Measurements from ENCODE around the gene SMCO2. TPM values are rescaled to one million over a fixed set of nuclear protein-coding genes. Genes with fewer than 3 reads are reported as not detected.

The SMCO2 gene
- total RNA-seq, 6 experiments from 2014 or later, result not detected

DNA sequence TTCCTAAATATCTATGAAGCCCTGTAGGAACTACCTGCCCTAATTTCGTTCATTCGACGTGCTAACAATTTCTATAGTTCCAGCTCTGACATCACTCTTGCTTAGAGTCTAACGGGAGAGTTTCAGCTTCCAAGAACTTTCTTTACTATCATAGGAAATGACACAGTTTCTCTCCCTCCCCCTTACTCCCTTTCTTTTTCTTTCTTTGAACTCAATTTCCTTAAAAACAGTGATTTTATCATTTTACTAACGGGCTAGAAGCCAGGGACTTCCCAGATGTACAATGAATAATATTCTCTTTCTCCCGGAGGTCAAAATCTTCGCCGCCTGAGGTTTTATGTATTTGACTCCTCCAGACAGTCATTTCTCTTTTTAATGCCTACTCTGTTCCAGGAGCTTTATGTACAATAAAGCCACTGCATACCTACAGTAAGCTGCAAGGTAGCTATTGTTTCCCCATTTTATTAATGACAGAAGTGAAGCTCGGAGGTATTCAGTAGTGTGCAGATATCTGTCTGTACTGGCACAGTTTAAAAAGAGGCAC lies 15.7 kb downstream of the SMCO2 start:
- peaks cover 2% of the 10 kb centered on the region for H3K27me3 Mint-ChIP-seq (ENCODE audit: insufficient read depth)
- DNase-seq, result peak; percentile 48
- no peaks in the 10 kb centered on the region for H3K9me3 Mint-ChIP-seq
- H3K36me3 Mint-ChIP-seq (ENCODE audit: low read depth), result no peaks in the 10 kb centered on the region; the same call in 1 of the 2 replicates
- no peak for TF ChIP-seq CTCF (IDR thresholded peaks at IDR 0.05)
- H3K4me3 Mint-ChIP-seq, result peak overlapping the region; percentile 84
- peak overlapping the region; percentile 72 for H3K27ac Mint-ChIP-seq
- H3K4me1 Mint-ChIP-seq (ENCODE audit: low read depth), result peaks cover 41% of the 10 kb centered on the region

DNA sequence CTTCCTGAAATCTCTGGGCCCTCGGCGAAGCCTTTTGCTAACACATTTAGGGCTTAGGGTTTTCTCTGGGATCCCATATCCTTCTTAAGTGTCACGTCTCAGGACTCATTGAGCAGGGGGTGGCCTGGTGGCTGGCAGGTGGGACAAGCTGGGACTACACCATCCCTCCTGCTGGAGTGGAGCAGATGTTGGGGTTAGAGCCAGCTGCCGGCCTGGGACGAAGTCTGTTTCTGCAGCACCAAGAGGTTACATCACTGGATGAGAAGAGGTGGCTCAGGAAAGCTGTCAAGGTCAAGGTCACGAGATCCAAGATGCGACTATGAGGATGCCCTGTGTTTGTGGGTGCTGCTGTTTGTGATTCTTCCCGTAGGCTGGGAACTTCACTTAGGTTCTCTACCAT lies 16.3 kb downstream of the SMCO2 start:
- Mint-ChIP-seq H3K27ac (no peak overlapping the region), H3K27me3 (ENCODE audit: insufficient read depth) (peaks cover 2% of the 10 kb centered on the region)
- no peak for DNase-seq

DNA sequence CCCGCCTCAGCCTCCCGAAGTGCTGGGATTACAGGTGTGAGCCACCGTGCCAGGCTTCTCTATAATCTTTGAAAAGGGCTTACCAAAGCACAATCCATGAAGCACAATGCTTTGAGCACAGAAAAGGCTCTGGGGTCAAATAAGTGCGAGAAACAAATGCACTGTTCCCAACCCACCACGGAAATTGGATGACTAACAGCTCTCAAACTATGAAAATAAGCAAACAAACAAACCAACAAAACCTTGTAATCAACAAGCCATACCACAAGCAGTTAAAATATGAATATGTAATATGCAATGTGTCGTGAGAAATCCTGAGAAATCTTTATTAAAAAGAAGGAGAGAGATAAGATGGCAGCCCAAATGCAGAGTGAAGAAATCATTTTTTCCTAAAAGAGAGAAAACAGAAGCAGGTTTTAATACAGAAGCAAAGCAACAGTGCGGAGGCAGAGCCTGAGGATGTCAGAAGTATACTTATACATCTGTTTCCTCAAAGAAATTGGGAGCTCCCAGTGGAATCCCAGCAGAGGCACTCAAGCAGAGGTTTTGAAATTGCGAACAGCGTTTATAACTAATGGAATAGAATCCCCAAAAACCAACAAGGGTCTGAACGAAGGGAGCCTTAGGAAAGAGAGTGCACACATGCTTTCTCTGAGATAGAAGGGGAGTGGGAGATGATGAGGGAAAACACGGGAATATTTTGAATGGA lies 17.1 kb downstream of the SMCO2 start:
- Mint-ChIP-seq H3K4me3 (no peak overlapping the region), H3K4me1 (ENCODE audit: low read depth) (peaks cover 41% of the 10 kb centered on the region), H3K27me3 (ENCODE audit: insufficient read depth) (peaks cover 2% of the 10 kb centered on the region), H3K36me3 (ENCODE audit: low read depth) (no peaks in the 10 kb centered on the region; the same call in 1 of the 2 replicates), H3K27ac (no peak overlapping the region), H3K9me3 (no peaks in the 10 kb centered on the region)
- no peak for TF ChIP-seq CTCF (IDR thresholded peaks at IDR 0.05)
- DNase-seq, result no peak

More for the DNA sequence above, 16.3 kb downstream of the SMCO2 start:
- Mint-ChIP-seq H3K36me3 (ENCODE audit: low read depth) (no peaks in the 10 kb centered on the region; the same call in 1 of the 2 replicates), H3K4me3 (no peak overlapping the region), H3K4me1 (ENCODE audit: low read depth) (peaks cover 41% of the 10 kb centered on the region), H3K9me3 (no peaks in the 10 kb centered on the region)
- TF ChIP-seq CTCF (IDR thresholded peaks at IDR 0.05), result no peak

- Mint-ChIP-seq H3K4me3 (no peak overlapping the region), H3K27ac (no peak overlapping the region), H3K4me1 (ENCODE audit: low read depth) (peaks cover 41% of the 10 kb centered on the region), H3K27me3 (ENCODE audit: insufficient read depth) (peaks cover 2% of the 10 kb centered on the region), H3K9me3 (no peaks in the 10 kb centered on the region), H3K36me3 (ENCODE audit: low read depth) (no peaks in the 10 kb centered on the region; the same call in 1 of the 2 replicates)
- no peak for DNase-seq
- TF ChIP-seq CTCF (IDR thresholded peaks at IDR 0.05), result no peak
Measured at GRCh38 chr12:27464220-27464554, 17.7 kb downstream of the SMCO2 start.

DNA sequence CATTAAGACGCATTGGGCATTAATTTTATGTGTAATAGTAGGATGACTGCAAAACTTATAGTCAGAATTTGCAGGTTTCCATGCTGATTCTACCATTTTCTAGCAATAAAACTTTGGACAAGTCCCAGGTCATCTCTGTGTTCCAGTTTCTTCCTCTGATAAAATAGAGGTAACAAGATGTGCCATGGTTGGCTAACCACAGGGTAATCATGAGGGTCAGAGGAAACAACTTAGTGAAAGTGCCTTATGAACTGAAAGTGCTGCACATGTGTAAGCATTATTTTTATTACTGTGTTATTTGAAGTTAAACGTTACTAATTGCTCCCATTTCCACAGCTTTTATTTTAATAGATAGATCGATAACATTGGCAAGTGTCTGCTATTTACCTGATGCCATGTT lies 21.1 kb downstream of the SMCO2 start:
- no peak overlapping the region for H3K4me3 Mint-ChIP-seq
- no peaks in the 10 kb centered on the region for H3K9me3 Mint-ChIP-seq
- TF ChIP-seq CTCF (IDR thresholded peaks at IDR 0.05), result no peak
- peaks cover 2% of the 10 kb centered on the region for H3K27me3 Mint-ChIP-seq (ENCODE audit: insufficient read depth)
- no peaks in the 10 kb centered on the region; the same call in 1 of the 2 replicates for H3K36me3 Mint-ChIP-seq (ENCODE audit: low read depth)
- no peak overlapping the region for H3K27ac Mint-ChIP-seq
- no peak for DNase-seq
- H3K4me1 Mint-ChIP-seq (ENCODE audit: low read depth), result peaks cover 16% of the 10 kb centered on the region

Data from HFFc6 (cell line).